Uterus (tissue), 2 donors: ENCODE data around the gene SMAD9.

Source experiments
- POLR2A ChIP-seq, 2 donors: fragments of 450-650 bp; IDR thresholded peaks; one replicate each; pipeline ENCODE4 v1.6.1; 2016; ENCODE audit warnings: antibody characterized with exemption in 2 of 2, mild to moderate bottlenecking in 1 of 2, moderate library complexity in 1 of 2
- TF ChIP-seq, protein P1 (sequence below), 4 experiments: fragments of 200-600 bp in 2 of 4; fragments of 450-650 bp in 2 of 4; sonication (generic) in 2 of 4; IDR thresholded peaks; one replicate each; pipeline ENCODE4 v1.5.1; 2016 to 2019; ENCODE audit warnings: antibody characterized with exemption in 4 of 4, mild to moderate bottlenecking in 2 of 4, moderate library complexity in 1 of 4

GRCh38 chr13:36959456-36960116 lies 39.5 kb upstream of the SMAD9 start:
- TF ChIP-seq, protein P1, sequence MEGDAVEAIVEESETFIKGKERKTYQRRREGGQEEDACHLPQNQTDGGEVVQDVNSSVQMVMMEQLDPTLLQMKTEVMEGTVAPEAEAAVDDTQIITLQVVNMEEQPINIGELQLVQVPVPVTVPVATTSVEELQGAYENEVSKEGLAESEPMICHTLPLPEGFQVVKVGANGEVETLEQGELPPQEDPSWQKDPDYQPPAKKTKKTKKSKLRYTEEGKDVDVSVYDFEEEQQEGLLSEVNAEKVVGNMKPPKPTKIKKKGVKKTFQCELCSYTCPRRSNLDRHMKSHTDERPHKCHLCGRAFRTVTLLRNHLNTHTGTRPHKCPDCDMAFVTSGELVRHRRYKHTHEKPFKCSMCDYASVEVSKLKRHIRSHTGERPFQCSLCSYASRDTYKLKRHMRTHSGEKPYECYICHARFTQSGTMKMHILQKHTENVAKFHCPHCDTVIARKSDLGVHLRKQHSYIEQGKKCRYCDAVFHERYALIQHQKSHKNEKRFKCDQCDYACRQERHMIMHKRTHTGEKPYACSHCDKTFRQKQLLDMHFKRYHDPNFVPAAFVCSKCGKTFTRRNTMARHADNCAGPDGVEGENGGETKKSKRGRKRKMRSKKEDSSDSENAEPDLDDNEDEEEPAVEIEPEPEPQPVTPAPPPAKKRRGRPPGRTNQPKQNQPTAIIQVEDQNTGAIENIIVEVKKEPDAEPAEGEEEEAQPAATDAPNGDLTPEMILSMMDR (IDR thresholded peaks at IDR 0.05): no peak
- no peak for TF ChIP-seq POLR2A (IDR thresholded peaks at IDR 0.05)
